ENCODE data around the gene C2orf42. TPM values are rescaled to one million over a fixed set of nuclear protein-coding genes. Genes with fewer than 3 reads are reported as not detected.
"Not testable (repeated sequence)": the region's sequence is repeated elsewhere in the genome, so short reads cannot be mapped to it uniquely, and the experiment has no call there.

Gene C2orf42
- total RNA-seq = 10 to 100 TPM; 13.7 to 25.5 TPM

- peak; percentile 88 for DNase-seq (ENCODE audit: low spot score)
- H3K4me3 ChIP-seq = peak within 1 kb of the TSS; percentile 83
- peaks cover 0 to 5% of the 10 kb centered on the region in 2 donors for H3K4me1 ChIP-seq (ENCODE audit: control insufficient read depth in 1 of 2, low read depth in 2 of 2)
- H3K36me3 ChIP-seq = no peaks in the 10 kb centered on the region
- H3K27ac ChIP-seq = peak within 1 kb of the TSS; percentile 91 to 100
- peak; percentile 95 for ATAC-seq (ENCODE audit: insufficient number of reproducible peaks, low FRiP score, low read depth)
- no peaks in the 10 kb centered on the region for H3K9me3 ChIP-seq
- H3K27me3 ChIP-seq (replicated peaks; ENCODE audit: insufficient read depth) = no peaks in the 10 kb centered on the region
- TF ChIP-seq, protein P1, sequence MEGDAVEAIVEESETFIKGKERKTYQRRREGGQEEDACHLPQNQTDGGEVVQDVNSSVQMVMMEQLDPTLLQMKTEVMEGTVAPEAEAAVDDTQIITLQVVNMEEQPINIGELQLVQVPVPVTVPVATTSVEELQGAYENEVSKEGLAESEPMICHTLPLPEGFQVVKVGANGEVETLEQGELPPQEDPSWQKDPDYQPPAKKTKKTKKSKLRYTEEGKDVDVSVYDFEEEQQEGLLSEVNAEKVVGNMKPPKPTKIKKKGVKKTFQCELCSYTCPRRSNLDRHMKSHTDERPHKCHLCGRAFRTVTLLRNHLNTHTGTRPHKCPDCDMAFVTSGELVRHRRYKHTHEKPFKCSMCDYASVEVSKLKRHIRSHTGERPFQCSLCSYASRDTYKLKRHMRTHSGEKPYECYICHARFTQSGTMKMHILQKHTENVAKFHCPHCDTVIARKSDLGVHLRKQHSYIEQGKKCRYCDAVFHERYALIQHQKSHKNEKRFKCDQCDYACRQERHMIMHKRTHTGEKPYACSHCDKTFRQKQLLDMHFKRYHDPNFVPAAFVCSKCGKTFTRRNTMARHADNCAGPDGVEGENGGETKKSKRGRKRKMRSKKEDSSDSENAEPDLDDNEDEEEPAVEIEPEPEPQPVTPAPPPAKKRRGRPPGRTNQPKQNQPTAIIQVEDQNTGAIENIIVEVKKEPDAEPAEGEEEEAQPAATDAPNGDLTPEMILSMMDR (IDR thresholded peaks at IDR 0.05) = no peak
Observed at GRCh38 chr2:70190418-70191243, at the start of gene C2orf42. TSS of gene C2orf42 (minus strand) at chr2:70191019. CDS start at chr2:70181985, 9,034 bp downstream.

DNA sequence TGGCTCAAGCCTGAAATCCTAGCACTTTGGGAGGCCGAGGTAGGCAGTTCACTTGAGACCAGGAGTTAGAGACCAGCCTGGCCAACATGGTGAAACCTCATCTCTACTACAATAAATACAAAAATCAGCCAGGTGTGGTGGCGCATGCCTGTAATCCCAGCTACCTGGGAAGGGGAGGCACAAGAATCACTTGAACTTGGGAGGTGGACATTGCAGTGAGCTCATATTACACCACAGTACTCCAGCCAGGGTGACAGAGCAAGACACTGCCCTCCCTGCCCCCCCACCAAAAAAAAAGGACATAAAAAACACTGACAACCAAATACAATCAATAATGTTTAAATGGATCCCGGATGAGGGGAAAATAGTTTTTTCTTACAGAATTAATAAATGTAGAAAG is 49.8 kb upstream of the C2orf42 start:
- ATAC-seq (ENCODE audit: insufficient number of reproducible peaks, low FRiP score, low read depth) = no peak
- TF ChIP-seq, protein P1 (IDR thresholded peaks at IDR 0.05) = no peak
- peaks cover 16 to 34% of the 10 kb centered on the region in 2 donors for H3K4me1 ChIP-seq (ENCODE audit: control insufficient read depth in 1 of 2, low read depth in 2 of 2)

GRCh38 chr2:70233926-70234325 is 43.1 kb upstream of the C2orf42 start:
- H3K9me3 ChIP-seq = no peaks in the 10 kb centered on the region
- TF ChIP-seq, protein P1 (IDR thresholded peaks at IDR 0.05) = no peak
- ATAC-seq (ENCODE audit: insufficient number of reproducible peaks, low FRiP score, low read depth) = no peak
- no peak for DNase-seq (ENCODE audit: low spot score)
- H3K4me1 ChIP-seq (ENCODE audit: control insufficient read depth in 1 of 2, low read depth in 2 of 2) = no peaks in the 10 kb centered on the region
- H3K36me3 ChIP-seq = peaks cover 35% of the 10 kb centered on the region
- no peak overlapping the region for H3K4me3 ChIP-seq
- no peaks in the 10 kb centered on the region for H3K27me3 ChIP-seq (replicated peaks; ENCODE audit: insufficient read depth)
- no peak overlapping the region for H3K27ac ChIP-seq

More for the DNA sequence above, 49.8 kb upstream of the C2orf42 start:
- no peak for DNase-seq (ENCODE audit: low spot score)
- Histone ChIP-seq H3K27me3 (replicated peaks; ENCODE audit: insufficient read depth) (no peaks in the 10 kb centered on the region), H3K4me3 (no peak overlapping the region), H3K36me3 (no peaks in the 10 kb centered on the region), H3K9me3 (no peaks in the 10 kb centered on the region), H3K27ac (no peak overlapping the region)

DNA sequence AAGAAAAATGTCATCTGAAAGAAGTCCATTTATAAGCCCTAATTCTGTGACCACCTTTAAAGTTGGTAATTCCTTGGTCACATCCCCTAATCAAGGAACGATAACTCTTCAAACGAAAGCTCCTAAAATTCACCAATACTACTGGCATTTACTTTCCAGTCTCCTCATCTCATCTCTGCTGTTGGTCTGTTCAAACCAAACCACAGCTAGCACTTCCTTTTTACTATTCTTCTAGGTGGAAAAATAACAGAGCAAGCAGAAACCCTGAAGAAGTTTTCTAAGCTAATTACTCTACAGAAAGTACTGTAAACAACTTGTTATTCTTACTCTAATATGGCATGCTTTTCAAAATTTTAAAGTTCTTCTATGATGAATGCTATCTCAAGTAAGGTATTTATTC is 36.0 kb upstream of the C2orf42 start:
- Histone ChIP-seq H3K4me3 (no peak overlapping the region), H3K4me1 (ENCODE audit: control insufficient read depth in 1 of 2, low read depth in 2 of 2) (no peaks in the 10 kb centered on the region), H3K9me3 (no peaks in the 10 kb centered on the region), H3K27ac (no peak overlapping the region), H3K27me3 (replicated peaks; ENCODE audit: insufficient read depth) (no peaks in the 10 kb centered on the region), H3K36me3 (peaks cover 54% of the 10 kb centered on the region)
- DNase-seq (ENCODE audit: low spot score) (no peak), ATAC-seq (ENCODE audit: insufficient number of reproducible peaks, low FRiP score, low read depth) (no peak)
- TF ChIP-seq, protein P1 (IDR thresholded peaks at IDR 0.05) = no peak

DNA sequence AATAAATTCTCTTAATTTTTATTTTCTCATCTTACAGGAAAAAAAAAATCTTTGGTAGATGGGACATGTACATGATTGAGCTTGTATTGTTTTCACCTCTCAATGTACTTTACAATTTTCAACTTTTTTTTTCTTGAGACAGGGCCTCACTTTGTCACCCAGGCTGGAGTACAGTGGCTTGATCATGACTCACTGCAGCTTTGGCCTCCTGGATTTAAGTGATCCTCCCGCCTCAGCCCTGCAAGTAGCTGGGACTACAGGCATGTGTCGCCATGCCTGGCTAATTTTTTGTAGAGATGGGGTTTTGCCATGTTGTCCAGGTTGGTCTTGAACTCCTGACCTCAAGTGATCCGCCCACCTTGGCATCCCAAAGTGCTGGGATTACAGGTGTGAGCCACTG is 32.5 kb upstream of the C2orf42 start:
- H3K27ac ChIP-seq; H3K4me3 ChIP-seq; DNase-seq (ENCODE audit: low spot score); H3K27me3 ChIP-seq (replicated peaks; ENCODE audit: insufficient read depth); ATAC-seq (ENCODE audit: insufficient number of reproducible peaks, low FRiP score, low read depth); H3K4me1 ChIP-seq (ENCODE audit: control insufficient read depth in 1 of 2, low read depth in 2 of 2); H3K9me3 ChIP-seq: not testable (repeated sequence)
- peaks cover 50% of the 10 kb centered on the region for H3K36me3 ChIP-seq
